HepG2 (cell line): ENCODE results near the gene IPCEF1. TPM values are rescaled to one million over a fixed set of nuclear protein-coding genes. Genes with fewer than 3 reads are reported as not detected.

Source experiments
- ATAC-seq: fragments of 200-7000 bp; cut with Tn5 transposase; 3 replicates; pipeline ENCODE4 v1.9.1; 2020; ENCODE audit warnings: mild to moderate bottlenecking, moderate library complexity
- BruUV-seq: library from RNA; stranded (reverse); fragments of 400-500 nt; replicated peaks from 2 replicates; lab custom pipeline; 2021; lab: Mats Ljungman, UMichigan
- CTCF ChIA-PET: fragments of 300-600 bp; formaldehyde crosslinking; extraction: SDS; loops from one replicate; lab custom pipeline; 2021; ENCODE audit warnings: low total read pairs, inconsistent platforms, low intra/inter-chr PET ratio; lab: Yijun Ruan, JAX
- POLR2A ChIA-PET: fragments of 350-600 bp; sonication (Branson Sonifier 250); formaldehyde crosslinking; loops from one replicate; lab custom pipeline; 2020; ENCODE audit warnings: antibody characterized with exemption, inconsistent platforms; lab: Yijun Ruan, JAX
- DNase-seq: peaks from one replicate; pipeline ENCODE4 v3.0.0-alpha.2; 2015; ENCODE audit warnings: low spot score
- FAIRE-seq: peaks from 3 replicates; lab custom pipeline; 2011; peaks lifted over from hg19 to GRCh38; lab: Jason Lieb, UNC
- H2AFZ ChIP-seq: one replicate; pipeline ENCODE4 v1.6.1; 2011; ENCODE audit warnings: low read length, inconsistent platforms
- H3K27ac ChIP-seq: fragments of 300-600 bp; 3 replicates; pipeline ENCODE4 v1.8.0; 2011; ENCODE audit warnings: mixed run types, mild to moderate bottlenecking, mixed read lengths, low read length, inconsistent platforms; ENCODE audit not compliant: insufficient read depth; ENCODE audit errors: extremely low read length
- H3K27me3 ChIP-seq, 2 experiments: fragments of 200-600 bp in 1 of 2; 2 replicates in 1 of 2; 3 replicates in 1 of 2; pipeline versions ENCODE4 v1.6.0 to v1.8.0; 2011; ENCODE audit warnings: low read length in 2 of 2, mild to moderate bottlenecking in 2 of 2, moderate library complexity in 2 of 2, inconsistent platforms in 1 of 2; ENCODE audit not compliant: insufficient read depth in 2 of 2, control insufficient read depth in 1 of 2
- H3K36me3 ChIP-seq, 2 experiments: fragments of 200-600 bp in 1 of 2; replicated peaks in 1 of 2; 2 replicates in 1 of 2; 3 replicates in 1 of 2; pipeline versions ENCODE4 v1.5.1 to v1.8.0; 2011; ENCODE audit warnings: low read length in 2 of 2, inconsistent platforms in 1 of 2; ENCODE audit not compliant: insufficient read depth in 2 of 2, control insufficient read depth in 1 of 2
- H3K4me1 ChIP-seq: 2 replicates; pipeline ENCODE4 v1.5.1; 2012; ENCODE audit warnings: low read length, inconsistent platforms; ENCODE audit not compliant: insufficient read depth
- H3K4me2 ChIP-seq: 2 replicates; pipeline ENCODE4 v1.6.0; 2011; ENCODE audit warnings: low read depth, low read length, inconsistent platforms
- H3K4me3 ChIP-seq, 3 experiments: fragments of 200-600 bp in 1 of 3; sonication (generic), shearing (Covaris generic) in 1 of 3; replicated peaks in 1 of 3; 2 replicates each; pipeline ENCODE4 v1.5.1; 2011 to 2016; ENCODE audit warnings: low read length in 3 of 3, inconsistent platforms in 2 of 3, low read depth in 2 of 3, mild to moderate bottlenecking in 2 of 3, control low read depth in 1 of 3, mixed read lengths in 1 of 3; ENCODE audit not compliant: insufficient read depth in 1 of 3
- H3K79me2 ChIP-seq: one replicate; pipeline ENCODE4 v1.6.1; 2011; ENCODE audit warnings: low read length, inconsistent platforms; ENCODE audit not compliant: insufficient read depth
- H3K9ac ChIP-seq: 2 replicates; pipeline ENCODE4 v1.6.0; 2011; ENCODE audit warnings: mild to moderate bottlenecking, low read depth, low read length, inconsistent platforms; ENCODE audit not compliant: insufficient read depth
- H3K9me3 ChIP-seq: 2 replicates; pipeline ENCODE4 v1.5.1; 2012; ENCODE audit warnings: mild to moderate bottlenecking, low read length
- H4K20me1 ChIP-seq: 2 replicates; pipeline ENCODE4 v1.6.0; 2011; ENCODE audit warnings: inconsistent platforms, mild to moderate bottlenecking, low read length, moderate library complexity; ENCODE audit not compliant: insufficient read depth
- FOXK2 ChIP-seq: fragments of 450-650 bp; IDR thresholded peaks from 2 replicates; pipeline ENCODE4 v1.6.1; 2016
- IKZF5 ChIP-seq: IDR thresholded peaks from 2 replicates; pipeline ENCODE4 v1.6.1; 2018; ENCODE audit warnings: missing genetic modification reagents, mild to moderate bottlenecking, missing compliant biosample characterization
- LBX2 ChIP-seq: sonication (generic); formaldehyde crosslinking; IDR thresholded peaks from 2 replicates; pipeline ENCODE4 v1.5.0; 2020; ENCODE audit warnings: missing genetic modification reagents, mild to moderate bottlenecking, borderline replicate concordance
- MAFF ChIP-seq: IDR thresholded peaks from 2 replicates; pipeline ENCODE4 v1.6.1; 2011; ENCODE audit warnings: low read depth, low read length, improper control_type of control experiment
- MAFG ChIP-seq: sonication (generic); formaldehyde crosslinking; IDR thresholded peaks from 2 replicates; pipeline ENCODE4 v1.5.1; 2020; ENCODE audit warnings: mild to moderate bottlenecking, missing genetic modification reagents
- PITX1 ChIP-seq: sonication (generic); formaldehyde crosslinking; IDR thresholded peaks from 2 replicates; pipeline ENCODE4 v1.5.1; 2020; ENCODE audit warnings: mild to moderate bottlenecking, missing genetic modification reagents
- POGK ChIP-seq: sonication (generic); formaldehyde crosslinking; conservative IDR thresholded peaks from 2 replicates; pipeline ENCODE4 v1.8.0; 2022; ENCODE audit warnings: mild to moderate bottlenecking, moderate library complexity, missing genetic modification reagents
- ZNF546 ChIP-seq: sonication (generic); formaldehyde crosslinking; conservative IDR thresholded peaks from 2 replicates; pipeline ENCODE4 v1.8.1; 2023; ENCODE audit warnings: mild to moderate bottlenecking, missing genetic modification reagents
- ZNF556 ChIP-seq: sonication (generic); formaldehyde crosslinking; IDR thresholded peaks from 2 replicates; pipeline ENCODE4 v1.4.0; 2020; ENCODE audit warnings: mild to moderate bottlenecking, missing genetic modification reagents, borderline replicate concordance
- ZNF572 ChIP-seq: sonication (generic); formaldehyde crosslinking; IDR thresholded peaks from 2 replicates; pipeline ENCODE4 v1.5.1; 2020; ENCODE audit warnings: mild to moderate bottlenecking, missing genetic modification reagents
- ZNF615 ChIP-seq: sonication (generic); formaldehyde crosslinking; IDR thresholded peaks from 2 replicates; pipeline ENCODE4 v1.5.0; 2020; ENCODE audit warnings: mild to moderate bottlenecking, missing genetic modification reagents, borderline replicate concordance
- ZSCAN22 ChIP-seq: sonication (generic); formaldehyde crosslinking; IDR thresholded peaks from 2 replicates; pipeline ENCODE4 v1.4.0; 2020; ENCODE audit warnings: mild to moderate bottlenecking, missing genetic modification reagents
- in situ Hi-C: cut with HindIII; loops from 2 replicates; pipeline ENCODE4 v1.10.0; 2017; ENCODE audit warnings: low pct_unique_long_range_greater_than_20kb; ENCODE audit not compliant: extremely low pct_ligation_motif_present
- intact Hi-C: fragments of 100-400 bp; cut with micrococcal nuclease; formaldehyde crosslinking; loops from one replicate; pipeline ENCODE4 v1.10.0; 2022; ENCODE audit not compliant: unreplicated experiment
- polyA plus RNA-seq, 8 experiments: library from polyadenylated mRNA; depleted of rRNA in 3 of 8; stranded (reverse) in 7 of 8; unstranded in 1 of 8; fragments of >200 nt; fragmentation: Illumina TruSeq in 4 of 8; extraction: Trizol in 4 of 8; gene quantifications; 2 replicates each; pipeline versions ENCODE4 v1.2.1 to v1.2.3, GENCODE V29; 2011 to 2016; ENCODE audit warnings: low read depth in 4 of 8, missing spikeins in 1 of 8, mixed read lengths in 1 of 8; ENCODE audit not compliant: insufficient read depth in 1 of 8
- total RNA-seq, 5 experiments: library from RNA; depleted of rRNA; stranded (reverse); fragments of >200 nt; fragmentation: Illumina TruSeq; extraction: Trizol; gene quantifications; 2 replicates each; pipeline ENCODE4 v1.2.3, GENCODE V29; 2016; ENCODE audit warnings: low read depth in 1 of 5

IPCEF1 gene
- total and polyA plus RNA-seq, 2 of the 13 experiments (the other 11 are each of a cell fraction or from before 2014, with no cell fraction given), result 0.03 TPM; not detected in 1

GRCh38 chr6:154187714-154188113 is 168.9 kb downstream of the IPCEF1 start:
- no TSS peak for BruUV-seq
- intact Hi-C loops, result no loop called here
- ATAC-seq, result no peak

More at GRCh38 chr6:154187714-154188113, 168.9 kb downstream of the IPCEF1 start:
- no peak overlapping the region for H2AFZ ChIP-seq
- in situ Hi-C loops, result no loop called here
- no peak overlapping the region for H3K4me3 ChIP-seq
- no peak overlapping the region for H3K4me2 ChIP-seq
- TF ChIP-seq IKZF5 (CRISPR knock-in tag), result no peak
- no peak for TF ChIP-seq POGK (CRISPR knock-in tag)
- TF ChIP-seq ZNF572 (CRISPR knock-in tag), result no peak
- TF ChIP-seq ZNF546 (CRISPR knock-in tag), result no peak
- no peak for TF ChIP-seq PITX1 (CRISPR knock-in tag)
- no peak for TF ChIP-seq MAFG (CRISPR knock-in tag)
- no peak for TF ChIP-seq MAFF
- no peak for TF ChIP-seq ZSCAN22
- no peak for TF ChIP-seq LBX2 (CRISPR knock-in tag)
- no peak for TF ChIP-seq ZNF556 (CRISPR knock-in tag)
- no peak for TF ChIP-seq ZNF615
- no peak for TF ChIP-seq FOXK2
- DNase-seq (no peak), FAIRE-seq (no peak)
- no peak overlapping the region for H3K9ac ChIP-seq
- no peaks in the 10 kb centered on the region; the same call in 1 of the 2 replicates for H3K9me3 ChIP-seq
- no peaks in the 10 kb centered on the region for H3K36me3 ChIP-seq
- H3K79me2 ChIP-seq, result no peaks in the 10 kb centered on the region
- no peaks in the 10 kb centered on the region; a peak in 1 of 5 replicates for H3K27me3 ChIP-seq
- POLR2A ChIA-PET, result no interaction called here
- CTCF ChIA-PET, result no interaction called here
- no peaks in the 10 kb centered on the region for H4K20me1 ChIP-seq
- no peaks in the 10 kb centered on the region for H3K4me1 ChIP-seq
- H3K27ac ChIP-seq, result no peak overlapping the region
